Measurements from ENCODE around the gene ZNF668.
"Not testable (repeated sequence)": the region's sequence is repeated elsewhere in the genome, so short reads cannot be mapped to it uniquely, and the experiment has no call there.

ZNF668 gene

GRCh38 chr16:31061126-31061812, 12.8 kb downstream of the ZNF668 start:
- DNase-seq (ENCODE audit: low read depth) = no peak

- no peak for DNase-seq (ENCODE audit: low read depth)
Measured at GRCh38 chr16:31055613-31056012, 18.4 kb downstream of the ZNF668 start.

GRCh38 chr16:31052114-31052513, 21.9 kb downstream of the ZNF668 start:
- DNase-seq (ENCODE audit: low read depth) = no peak

- DNase-seq (ENCODE audit: low read depth) = no peak
Measured at GRCh38 chr16:31050280-31051030, 23.6 kb downstream of the ZNF668 start.

- no peak for DNase-seq (ENCODE audit: low read depth)
Measured at GRCh38 chr16:31043898-31044481, 30.1 kb downstream of the ZNF668 start.

GRCh38 chr16:31043352-31043751, 30.7 kb downstream of the ZNF668 start:
- no peak for DNase-seq (ENCODE audit: low read depth)

- no peak for DNase-seq (ENCODE audit: low read depth)
Measured at GRCh38 chr16:31042866-31043265, 31.2 kb downstream of the ZNF668 start.

- DNase-seq (ENCODE audit: low read depth) = no peak
Measured at GRCh38 chr16:31038993-31039392, 35.0 kb downstream of the ZNF668 start.

- no peak for DNase-seq (ENCODE audit: low read depth)
Measured at GRCh38 chr16:31036691-31037090, 37.3 kb downstream of the ZNF668 start.

GRCh38 chr16:31033709-31034492, 40.1 kb downstream of the ZNF668 start:
- DNase-seq (ENCODE audit: low read depth) = peak; percentile 80

GRCh38 chr16:31032736-31033708, 41.0 kb downstream of the ZNF668 start, which contains the start of gene STX4:
TSS of gene STX4 (plus strand) at chr16:31033558. CDS start at chr16:31033806, 248 bp downstream.
- DNase-seq (ENCODE audit: low read depth) = peak; percentile 95

GRCh38 chr16:31031276-31031675, 42.8 kb downstream of the ZNF668 start:
- no peak for DNase-seq (ENCODE audit: low read depth)

- DNase-seq (ENCODE audit: low read depth) = no peak
Measured at GRCh38 chr16:31029272-31029671, 44.8 kb downstream of the ZNF668 start.

GRCh38 chr16:31025339-31025738, 48.7 kb downstream of the ZNF668 start:
- DNase-seq (ENCODE audit: low read depth) = no peak

GRCh38 chr16:31023627-31024226, 50.3 kb downstream of the ZNF668 start:
- no peak for DNase-seq (ENCODE audit: low read depth)

GRCh38 chr16:31023252-31023602, 50.8 kb downstream of the ZNF668 start:
- DNase-seq (ENCODE audit: low read depth) = no peak

- DNase-seq (ENCODE audit: low read depth) = no peak
Measured at GRCh38 chr16:31022544-31023251, 51.3 kb downstream of the ZNF668 start.

- no peak for DNase-seq (ENCODE audit: low read depth)
Measured at GRCh38 chr16:31020536-31020935, 53.5 kb downstream of the ZNF668 start.

- not testable (repeated sequence) for DNase-seq (ENCODE audit: low read depth)
Measured at GRCh38 chr16:31017756-31018155, 56.3 kb downstream of the ZNF668 start.

GRCh38 chr16:31016018-31016417, 58.0 kb downstream of the ZNF668 start:
- no peak for DNase-seq (ENCODE audit: low read depth)
